ENCODE results near the gene SYT15. TPM values are rescaled to one million over a fixed set of nuclear protein-coding genes. Genes with fewer than 3 reads are reported as not detected.

The SYT15 gene
- total and polyA plus RNA-seq, 2 of the 4 experiments (the other 2 are of a cell fraction) = 0.54 to 0.68 TPM

DNA sequence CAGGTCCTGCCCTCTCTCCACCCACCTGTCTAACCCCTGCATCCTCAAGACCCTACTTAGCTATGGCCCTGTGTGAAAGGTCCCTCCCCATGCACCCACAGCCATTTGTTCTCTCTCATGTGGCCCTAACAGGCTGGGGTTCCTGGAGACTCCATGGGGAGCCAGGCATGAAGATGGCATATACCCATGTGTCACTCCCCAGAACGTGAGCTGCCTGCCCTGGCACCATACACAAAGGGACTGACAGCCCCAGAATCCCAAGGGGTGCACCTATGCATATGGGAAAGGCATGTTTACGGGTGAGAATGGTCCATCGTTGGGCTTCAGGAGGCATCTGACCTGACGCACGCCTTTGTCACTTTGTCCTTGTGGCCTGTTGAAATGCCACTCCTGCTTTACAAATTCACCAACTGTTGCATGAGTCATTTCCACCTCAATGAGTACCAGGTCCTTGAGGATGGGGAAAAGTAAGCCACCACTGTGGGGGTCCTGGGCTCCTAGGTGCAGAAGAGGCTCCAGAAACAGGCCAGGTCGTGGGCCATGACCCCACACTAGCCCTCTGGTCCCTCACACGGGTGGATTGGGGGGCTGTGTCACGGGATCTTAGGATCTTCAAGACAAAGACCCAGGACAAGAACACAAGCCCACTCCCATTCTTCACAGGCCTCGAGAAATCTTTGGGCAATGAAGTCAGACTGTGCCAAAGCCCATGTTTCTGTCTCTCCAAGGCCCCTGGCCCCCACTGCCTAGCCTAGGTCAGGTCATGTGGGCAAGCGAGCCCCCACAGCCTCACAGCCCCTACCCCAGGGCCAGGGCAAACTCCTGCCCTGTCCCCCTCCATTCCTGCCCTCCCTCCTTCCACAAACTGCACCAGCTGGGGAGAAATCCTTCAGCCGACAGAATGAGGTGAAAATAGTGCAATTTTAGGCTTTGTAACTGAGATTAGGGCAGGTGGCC, 31.1 kb upstream of the SYT15 start (continued):
- TF ChIP-seq CHD1 (IDR thresholded peaks at IDR 0.05; ENCODE audit: low read depth, low read length) (no peak), POLR2A (IDR thresholded peaks at IDR 0.05; ENCODE audit: low read depth, low read length) (no peak), MAZ (IDR thresholded peaks at IDR 0.05; ENCODE audit: borderline replicate concordance, low read depth, low read length) (no peak), SMC3 (IDR thresholded peaks at IDR 0.05; ENCODE audit: low read depth, low read length) (no peak), NFE2L2 (IDR thresholded peaks at IDR 0.05; ENCODE audit: low read depth, low read length) (no peak)
- TF ChIP-seq, protein P1, sequence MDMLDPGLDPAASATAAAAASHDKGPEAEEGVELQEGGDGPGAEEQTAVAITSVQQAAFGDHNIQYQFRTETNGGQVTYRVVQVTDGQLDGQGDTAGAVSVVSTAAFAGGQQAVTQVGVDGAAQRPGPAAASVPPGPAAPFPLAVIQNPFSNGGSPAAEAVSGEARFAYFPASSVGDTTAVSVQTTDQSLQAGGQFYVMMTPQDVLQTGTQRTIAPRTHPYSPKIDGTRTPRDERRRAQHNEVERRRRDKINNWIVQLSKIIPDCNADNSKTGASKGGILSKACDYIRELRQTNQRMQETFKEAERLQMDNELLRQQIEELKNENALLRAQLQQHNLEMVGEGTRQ (IDR thresholded peaks at IDR 0.05; ENCODE audit: low read depth, low read length) = no peak

Measured in IMR-90 (cell line).